ENCODE data around the gene NR6A1. TPM values are rescaled to one million over a fixed set of nuclear protein-coding genes. Genes with fewer than 3 reads are reported as not detected.

The NR6A1 gene
- total RNA-seq, 1 donor from 2014 or later = 2.0 TPM

GRCh38 chr9:124569942-124570341 lies 201.2 kb downstream of the NR6A1 start:
- DNase-seq = no peak

- DNase-seq = no peak
Observed at GRCh38 chr9:124567362-124567761, 203.7 kb downstream of the NR6A1 start.

DNA sequence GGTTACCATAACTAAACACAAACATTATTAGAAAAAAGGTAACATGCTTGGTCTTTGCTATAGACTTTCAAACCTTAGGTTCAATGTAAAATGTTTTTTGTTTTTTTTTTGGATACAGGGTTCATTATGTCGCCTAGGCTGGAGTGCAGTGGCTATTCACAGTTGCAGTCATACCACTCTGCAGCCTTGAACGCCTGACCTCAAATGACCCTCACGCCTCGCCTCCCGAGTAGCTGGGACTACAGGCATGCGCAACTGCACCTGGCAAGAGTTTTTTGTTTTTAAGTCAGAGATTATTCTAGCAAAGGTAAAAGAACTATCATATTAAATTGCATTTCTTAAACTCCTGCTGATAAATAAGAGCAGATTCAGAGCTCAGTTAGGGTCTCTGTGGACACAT lies 208.8 kb downstream of the NR6A1 start:
- DNase-seq = no peak

- no peak for DNase-seq
Observed at GRCh38 chr9:124559871-124560270, 211.2 kb downstream of the NR6A1 start.

DNA sequence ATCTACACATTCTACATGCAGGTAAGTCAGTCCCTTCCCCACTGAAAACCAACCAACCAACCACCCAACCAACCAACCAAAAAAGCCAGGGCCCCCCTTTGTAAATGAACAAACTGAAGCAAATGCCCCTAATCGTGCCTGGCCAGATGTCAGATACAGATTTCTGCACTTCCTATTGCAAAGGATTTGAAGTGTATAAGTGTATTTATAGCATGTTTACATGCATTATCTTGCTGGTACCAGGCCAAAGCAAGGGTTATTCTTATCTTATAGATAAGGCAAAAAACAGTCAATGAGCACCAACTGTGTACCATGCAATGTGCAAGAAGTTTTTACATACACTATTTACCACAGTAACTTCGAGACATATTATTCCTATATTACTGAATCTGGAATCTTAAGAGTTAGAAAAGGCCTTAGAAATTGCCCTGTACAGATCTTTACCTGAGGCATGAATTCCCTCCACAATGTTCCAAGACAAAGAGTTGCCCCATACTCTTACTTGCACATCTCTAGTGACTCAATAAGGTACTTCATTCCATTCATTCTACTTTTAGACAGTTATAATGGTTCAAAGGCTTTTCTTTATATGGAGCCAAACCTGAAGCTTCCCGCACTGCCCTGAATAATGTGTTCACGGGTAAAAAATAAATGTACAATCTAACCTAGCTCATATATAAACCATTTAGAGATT lies 212.2 kb downstream of the NR6A1 start:
- DNase-seq = no peak

DNA sequence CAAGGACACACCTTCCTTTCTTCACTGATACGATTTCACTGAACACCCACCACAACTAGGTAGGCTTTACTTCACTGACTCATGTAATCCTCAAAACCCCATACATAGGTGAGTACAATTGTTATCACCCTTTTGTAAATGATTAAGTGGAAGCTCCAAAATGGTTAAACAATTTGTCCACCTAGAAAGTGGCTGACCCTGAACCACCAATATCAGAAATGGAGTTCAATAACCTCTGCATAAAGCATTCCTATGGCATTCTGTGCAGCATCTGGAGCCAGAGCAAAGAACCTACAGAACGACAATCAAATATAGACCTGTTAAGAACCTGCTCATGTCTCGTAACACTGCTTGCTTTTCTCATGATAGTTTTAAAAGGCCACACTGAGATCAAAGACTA lies 213.2 kb downstream of the NR6A1 start:
- DNase-seq = no peak

DNA sequence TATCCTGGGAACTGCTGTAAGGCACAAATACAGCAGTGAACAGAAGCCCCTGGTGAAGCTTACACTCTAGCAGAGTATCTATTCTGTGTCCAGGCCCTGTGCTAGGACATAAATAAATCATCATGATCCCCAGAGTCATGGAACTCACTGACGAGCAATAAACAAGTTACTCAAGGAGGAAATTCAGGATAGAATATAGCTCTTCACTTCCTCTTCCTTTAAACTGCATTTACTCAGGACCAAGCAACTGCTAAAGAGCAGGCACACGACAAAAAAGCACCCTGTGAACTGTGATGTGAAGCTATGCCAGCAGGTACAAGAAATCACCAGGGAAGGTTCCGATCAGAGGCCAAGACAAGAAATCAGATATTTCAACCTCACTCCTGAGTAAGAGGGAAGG lies 216.1 kb downstream of the NR6A1 start:
- DNase-seq = no peak

DNA sequence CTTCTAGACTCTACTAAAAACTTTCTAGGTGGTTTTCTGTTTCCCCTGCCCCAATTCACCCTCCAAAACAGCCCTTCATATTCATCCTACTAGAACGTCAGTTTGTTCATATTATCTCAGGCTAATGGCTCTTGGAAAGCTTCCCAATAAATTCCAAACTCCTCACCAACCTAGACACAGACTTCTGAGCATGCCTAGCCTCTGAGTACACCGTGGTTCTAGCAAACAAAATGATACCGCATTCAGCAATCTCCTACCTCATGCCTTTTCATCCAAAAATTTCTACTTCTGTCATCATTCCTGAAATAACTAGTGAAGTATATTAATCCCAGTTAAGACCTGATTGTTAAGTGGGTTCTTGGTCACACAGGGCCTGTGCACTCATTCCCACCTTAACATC lies 217.4 kb downstream of the NR6A1 start:
- DNase-seq = no peak

- DNase-seq = no peak
Observed at GRCh38 chr9:124552273-124552605, 218.9 kb downstream of the NR6A1 start.

- DNase-seq = peak; percentile 18
Observed at GRCh38 chr9:124551472-124552272, 219.4 kb downstream of the NR6A1 start.

DNA sequence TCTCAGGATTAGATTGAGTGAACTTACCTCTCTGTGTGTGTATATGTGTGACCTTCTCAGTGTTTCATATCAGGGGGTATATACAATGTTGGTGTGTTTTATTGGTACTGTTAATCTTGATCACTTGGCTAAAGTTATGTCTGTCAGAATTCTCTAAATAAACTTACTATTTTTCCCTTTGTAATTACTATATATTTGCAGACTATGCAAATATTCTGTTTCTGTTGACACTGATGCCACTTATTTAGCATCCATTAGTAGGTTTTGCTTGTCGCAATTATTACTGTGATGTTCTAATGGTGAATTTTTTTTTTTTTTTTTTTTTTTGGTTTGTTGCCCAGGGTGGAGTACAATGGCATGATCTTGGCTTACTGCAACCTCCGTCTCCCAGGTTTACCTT lies 221.0 kb downstream of the NR6A1 start:
- DNase-seq = no peak

DNA sequence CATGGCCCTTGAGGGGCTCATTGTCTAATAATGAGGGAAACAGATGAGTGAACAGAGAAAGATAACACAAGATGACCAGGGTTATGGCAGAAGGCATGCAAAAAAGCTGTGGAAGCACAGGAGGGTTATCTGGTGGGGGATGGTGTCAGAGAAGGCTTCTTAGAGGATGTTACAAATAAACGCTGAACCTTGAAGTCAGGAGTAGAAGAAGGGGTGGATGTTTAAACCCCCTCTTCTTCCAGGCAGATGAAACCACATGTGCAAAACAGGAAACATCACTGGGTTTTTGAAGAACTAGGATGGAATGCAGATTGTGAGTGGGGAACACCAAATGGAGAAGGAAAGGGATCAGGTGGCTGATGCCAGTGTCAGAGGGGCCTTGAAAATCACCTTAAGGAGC lies 222.1 kb downstream of the NR6A1 start:
- no peak for DNase-seq

- no peak for DNase-seq
Observed at GRCh38 chr9:124544535-124544934, 226.6 kb downstream of the NR6A1 start.

- DNase-seq = no peak
Observed at GRCh38 chr9:124541824-124542223, 229.3 kb downstream of the NR6A1 start.

- DNase-seq = no peak
Observed at GRCh38 chr9:124537926-124538325, 233.2 kb downstream of the NR6A1 start.

GRCh38 chr9:124535846-124536245 lies 235.3 kb downstream of the NR6A1 start:
- no peak for DNase-seq

GRCh38 chr9:124532897-124533296 lies 238.2 kb downstream of the NR6A1 start:
- DNase-seq = no peak

GRCh38 chr9:124531115-124531514 lies 240.0 kb downstream of the NR6A1 start:
- no peak for DNase-seq

- no peak for DNase-seq
Observed at GRCh38 chr9:124530246-124530645, 240.9 kb downstream of the NR6A1 start.

- no peak for DNase-seq
Observed at GRCh38 chr9:124527781-124528180, 243.3 kb downstream of the NR6A1 start.

DNA sequence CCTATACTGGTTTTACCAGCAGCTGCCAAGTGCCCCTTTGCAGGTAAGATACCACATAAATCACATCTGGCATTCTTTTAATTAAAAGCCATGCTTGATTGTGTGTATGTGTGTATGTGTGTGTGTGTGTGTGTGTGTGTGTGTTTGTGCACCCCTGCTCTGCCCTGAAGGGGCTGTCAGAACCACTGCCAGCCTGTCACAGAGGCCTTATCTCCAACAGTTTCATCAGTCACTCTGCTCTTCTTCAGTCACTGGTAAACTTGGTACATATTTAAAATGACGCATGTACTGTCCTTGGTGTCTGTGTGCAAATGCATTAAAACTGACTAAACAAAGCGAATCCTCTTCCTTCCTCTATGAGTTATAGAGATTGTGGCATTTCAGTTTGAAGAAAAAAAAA lies 244.9 kb downstream of the NR6A1 start:
- no peak for DNase-seq

- DNase-seq = no peak
Observed at GRCh38 chr9:124522121-124523098, 248.7 kb downstream of the NR6A1 start.

GRCh38 chr9:124521142-124521541 lies 250.0 kb downstream of the NR6A1 start:
- no peak for DNase-seq

Data from occipital lobe (tissue), 2 donors.